CD4-positive, alpha-beta T cell treated with Interleukin-6 at 100 ng/mL for 8 hours (primary cell): Measurements from ENCODE around the gene AMY1A.
"Not testable (repeated sequence)": the region's sequence is repeated elsewhere in the genome, so short reads cannot be mapped to it uniquely, and the experiment has no call there.

Experiments
- DNase-seq: peaks from one replicate; pipeline ENCODE4 v3.0.0-alpha.2; 2020; ENCODE audit warnings: mixed read lengths, low spot score

Gene AMY1A

GRCh38 chr1:103655460-103655859 lies at the start of gene AMY1A:
Gene AMY1A, plus strand, starts transcription at chr1:103655760. Its CDS starts 571 bp downstream, at chr1:103656331.
- not testable (repeated sequence) for DNase-seq

GRCh38 chr1:103616362-103616761 lies 39.2 kb upstream of the AMY1A start:
- no peak for DNase-seq

GRCh38 chr1:103616994-103617477 lies 38.5 kb upstream of the AMY1A start, which contains the start of gene AMY2A:
Gene AMY2A, plus strand, starts transcription at chr1:103617427. Its CDS starts 14 bp downstream, at chr1:103617441.
- DNase-seq, result not testable (repeated sequence)

GRCh38 chr1:103627436-103627835 lies 28.1 kb upstream of the AMY1A start:
- not testable (repeated sequence) for DNase-seq

GRCh38 chr1:103641194-103641593 lies 14.4 kb upstream of the AMY1A start:
- DNase-seq, result not testable (repeated sequence)

- not testable (repeated sequence) for DNase-seq
Measured at GRCh38 chr1:103643908-103644307, 11.7 kb upstream of the AMY1A start.

GRCh38 chr1:103650305-103650704 lies 5.3 kb upstream of the AMY1A start:
- not testable (repeated sequence) for DNase-seq

- not testable (repeated sequence) for DNase-seq
Measured at GRCh38 chr1:103650889-103651288, 4.7 kb upstream of the AMY1A start.

GRCh38 chr1:103654133-103654532 lies 1.4 kb upstream of the AMY1A start:
- not testable (repeated sequence) for DNase-seq

- DNase-seq, result not testable (repeated sequence)
Measured at GRCh38 chr1:103676335-103676734, 20.8 kb downstream of the AMY1A start.

GRCh38 chr1:103696110-103696509 lies 40.5 kb downstream of the AMY1A start, which contains the start of gene AMY1B:
Gene AMY1B, minus strand, starts transcription at chr1:103696210. Its CDS starts 571 bp downstream, at chr1:103695639.
- not testable (repeated sequence) for DNase-seq

- not testable (repeated sequence) for DNase-seq
Measured at GRCh38 chr1:103697430-103697829, 41.9 kb downstream of the AMY1A start.

GRCh38 chr1:103700669-103701068 lies 45.1 kb downstream of the AMY1A start:
- DNase-seq, result not testable (repeated sequence)

GRCh38 chr1:103701256-103701655 lies 45.7 kb downstream of the AMY1A start:
- DNase-seq, result not testable (repeated sequence)

GRCh38 chr1:103707670-103708069 lies 52.1 kb downstream of the AMY1A start:
- DNase-seq, result not testable (repeated sequence)

GRCh38 chr1:103710381-103710780 lies 54.8 kb downstream of the AMY1A start:
- not testable (repeated sequence) for DNase-seq
